Activated CD4-positive, CD25-positive, alpha-beta regulatory T cell (primary cell): ENCODE measurements around the gene SLC25A13.
"Not testable (repeated sequence)": the region's sequence is repeated elsewhere in the genome, so short reads cannot be mapped to it uniquely, and the experiment has no call there.

Source experiments
- DNase-seq, 4 experiments: peaks; one replicate each; lab custom pipeline; 2025; lab: John Stamatoyannopoulos, UW

The SLC25A13 gene

DNA sequence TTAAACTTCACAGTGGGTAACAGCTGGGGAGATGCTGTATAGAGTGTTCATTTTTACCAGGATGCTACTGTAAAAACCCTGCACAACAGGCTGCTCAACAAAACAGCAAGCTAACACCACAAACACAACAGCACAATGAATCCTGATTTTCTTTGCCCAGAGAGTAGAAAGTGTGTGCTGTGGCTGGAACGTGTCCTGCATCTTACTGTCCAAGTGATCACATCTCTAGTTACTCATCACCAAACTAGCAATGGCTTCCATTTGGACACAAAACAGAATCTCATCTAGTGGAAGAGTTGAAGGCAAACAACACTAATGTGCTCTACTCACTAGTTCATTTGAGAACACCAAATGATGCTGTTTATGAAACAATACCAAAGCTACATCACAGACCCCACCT is 121.2 kb downstream of the SLC25A13 start:
- no peak for DNase-seq

- no peak for DNase-seq
These were observed 122.5 kb downstream of the SLC25A13 start for GRCh38 chr7:96199421-96199820.

DNA sequence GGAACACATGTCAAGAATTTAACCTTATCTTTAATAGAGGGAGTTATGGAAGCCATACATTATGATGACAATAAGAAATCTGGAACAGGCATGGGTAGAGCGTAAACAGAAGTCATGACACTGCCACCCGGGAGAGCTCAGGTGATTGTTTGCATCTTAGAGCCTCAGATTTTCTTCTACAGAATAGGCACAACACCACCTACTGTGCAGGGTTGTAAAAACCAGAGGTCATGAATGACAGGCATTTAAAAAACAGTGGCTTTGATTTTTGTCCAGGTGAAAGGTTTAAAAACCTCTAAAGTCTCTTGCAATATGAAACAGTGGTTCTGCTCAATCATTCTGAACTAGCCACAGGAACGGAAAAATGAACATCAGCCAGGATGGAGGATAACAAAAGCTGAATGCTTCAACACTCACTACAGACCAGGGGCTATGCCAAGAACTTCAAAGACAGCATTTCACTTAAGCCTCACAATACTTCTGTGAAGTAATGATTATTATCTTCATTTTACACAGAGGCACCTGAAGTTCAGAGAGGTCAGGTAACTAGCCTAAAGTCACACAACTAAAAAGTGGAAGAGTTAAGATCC is 123.8 kb downstream of the SLC25A13 start:
- no peak for DNase-seq

DNA sequence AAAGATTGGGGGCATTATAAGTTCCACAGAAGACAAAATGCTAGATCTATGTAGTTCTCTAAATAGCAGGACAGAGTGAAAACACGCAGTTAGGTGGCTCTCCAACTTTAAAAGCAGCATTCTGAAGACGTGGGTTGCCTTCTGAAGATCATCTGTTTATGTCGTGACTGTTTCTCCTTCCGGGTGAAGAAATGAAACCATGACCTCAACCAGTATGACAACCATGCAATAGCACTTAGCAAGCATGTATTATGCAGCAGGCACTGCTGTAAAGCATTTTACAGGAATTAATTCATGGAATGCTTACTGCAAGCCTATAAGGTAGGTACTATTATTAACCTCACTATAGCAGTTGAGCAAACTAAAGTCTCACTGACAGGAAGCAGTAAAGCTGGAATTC is 125.2 kb downstream of the SLC25A13 start:
- DNase-seq, result no peak

DNA sequence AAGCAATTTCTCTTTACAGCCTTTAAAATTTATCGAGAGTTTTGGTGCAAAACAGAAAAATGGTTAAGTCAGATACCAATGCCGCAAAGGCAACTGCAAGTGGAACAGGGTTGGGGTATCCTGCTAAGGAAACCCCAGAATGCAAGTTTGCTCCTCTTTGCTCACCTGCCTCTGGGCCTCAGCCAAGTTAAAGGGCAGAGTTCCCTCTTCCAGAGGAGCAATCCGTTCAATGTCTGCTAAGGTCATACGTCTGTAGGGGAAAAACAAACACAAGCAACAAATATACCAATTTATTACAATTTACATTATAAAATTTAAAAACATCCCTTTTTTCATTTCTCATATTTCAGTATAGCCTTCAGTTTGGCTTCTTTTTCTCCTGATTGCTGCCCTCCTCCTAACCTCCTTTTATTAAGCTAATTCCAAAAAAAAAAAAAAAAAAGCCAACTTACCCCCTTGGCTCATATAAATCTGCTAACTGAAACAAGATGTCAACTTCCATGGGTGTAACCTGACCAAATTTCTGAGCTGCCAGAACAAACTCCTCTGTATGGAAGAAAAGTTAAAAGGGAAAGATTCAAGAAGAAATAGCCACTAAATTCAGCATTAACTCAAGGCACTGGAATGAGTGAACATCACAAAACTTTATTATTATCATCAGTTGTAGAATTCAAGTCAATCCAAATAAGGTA is 132.6 kb downstream of the SLC25A13 start:
- no peak for DNase-seq

DNA sequence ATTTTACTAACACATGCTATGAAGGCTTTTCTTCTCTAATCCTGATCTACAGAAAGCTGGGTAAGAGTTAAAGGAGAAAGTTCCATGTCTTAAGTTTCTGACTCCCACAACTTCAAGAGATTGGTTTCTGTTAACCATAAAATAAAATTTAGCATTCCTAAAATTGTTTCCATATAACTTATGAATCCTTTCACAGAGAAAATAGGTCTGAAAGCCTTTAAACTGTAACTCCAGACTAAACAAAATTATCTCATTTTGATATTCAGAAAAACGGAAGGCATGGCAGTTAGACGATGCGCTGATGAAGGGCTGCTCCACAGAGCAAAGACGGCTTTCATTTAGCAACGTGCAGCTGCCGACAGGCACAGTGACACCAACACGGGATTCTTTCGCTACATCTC is 133.3 kb downstream of the SLC25A13 start:
- DNase-seq, result no peak

DNA sequence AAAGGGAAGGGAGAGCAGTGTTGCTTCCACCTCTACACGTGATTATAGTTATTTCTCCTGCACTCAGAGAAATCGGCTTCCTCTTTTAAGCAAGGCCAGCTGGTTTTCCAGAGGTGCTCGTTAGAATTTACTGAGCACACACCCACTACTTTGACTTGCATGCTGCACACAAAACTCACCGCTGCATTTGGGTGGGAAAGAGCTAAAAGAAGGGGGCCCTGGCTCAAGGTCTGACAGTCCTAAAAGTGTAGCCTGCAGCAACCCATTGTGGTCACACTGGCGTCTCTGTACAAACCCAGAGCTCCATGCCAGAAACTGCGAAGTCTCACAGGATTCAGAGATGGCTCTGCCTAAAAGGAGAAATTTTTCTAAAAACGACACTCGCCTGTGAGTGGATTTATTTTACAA is 133.7 kb downstream of the SLC25A13 start:
- no peak for DNase-seq

DNA sequence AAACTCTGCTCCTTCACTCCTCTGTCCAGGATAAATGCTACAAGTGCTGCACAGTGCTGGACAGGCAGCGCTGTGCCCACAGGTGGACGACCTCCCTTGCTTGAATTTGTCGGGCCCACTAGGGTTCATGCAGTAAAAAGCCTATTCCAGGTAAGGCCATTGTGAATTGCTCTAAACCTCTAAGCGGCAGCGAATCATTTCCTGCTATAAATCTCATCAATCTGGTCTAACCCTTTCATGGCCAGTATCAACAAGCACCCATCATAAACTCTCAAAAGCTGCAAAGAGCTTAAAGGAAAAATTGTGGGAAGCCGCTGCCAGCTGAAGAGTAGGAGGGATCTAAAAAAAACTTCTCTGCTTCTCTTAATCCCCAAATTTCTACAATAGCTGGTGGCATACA is 134.2 kb downstream of the SLC25A13 start:
- no peak for DNase-seq

DNA sequence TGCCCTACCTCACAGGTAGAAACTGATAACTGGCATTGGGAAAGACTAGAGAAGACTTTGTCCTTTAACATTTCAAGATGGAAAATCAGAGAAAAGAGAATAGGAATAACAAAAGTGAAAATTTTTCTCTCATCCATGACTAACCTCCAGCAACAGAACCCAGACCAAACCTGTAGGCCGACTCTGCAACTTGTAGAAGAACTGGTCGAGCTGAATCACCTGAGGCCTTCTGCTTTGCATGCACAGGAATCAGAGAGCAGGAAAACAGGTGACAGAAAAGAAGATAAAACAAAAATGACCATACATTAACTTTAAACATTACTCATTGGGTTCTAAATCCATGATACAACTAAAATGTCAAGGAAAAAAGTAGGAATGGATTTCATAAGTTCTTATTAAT is 137.1 kb downstream of the SLC25A13 start:
- DNase-seq, result no peak

DNA sequence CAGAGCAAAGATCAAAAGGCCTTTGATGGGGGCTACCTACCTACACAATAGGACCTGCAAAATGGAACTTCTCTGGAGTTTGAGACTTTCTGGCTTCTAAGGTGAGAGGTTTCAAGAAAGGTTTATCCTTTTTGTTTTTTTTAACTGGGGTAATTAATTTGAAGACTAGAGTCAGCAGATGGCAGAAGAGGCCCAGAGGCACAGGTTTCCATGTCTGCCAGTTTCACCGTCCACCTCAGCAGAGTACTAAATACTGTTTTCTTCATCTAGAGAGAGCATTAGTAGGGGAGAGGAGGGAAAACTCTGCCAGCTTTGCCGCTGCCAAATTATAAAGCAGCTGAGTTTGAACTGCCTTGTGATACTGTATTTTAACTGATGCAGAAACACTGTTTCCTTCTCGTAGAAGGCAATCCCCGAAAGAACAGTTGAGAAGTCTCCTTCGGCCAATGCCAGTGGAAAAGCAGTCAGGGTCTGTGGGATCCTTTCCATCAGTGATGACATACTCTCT is 138.7 kb downstream of the SLC25A13 start:
- DNase-seq, result no peak

DNA sequence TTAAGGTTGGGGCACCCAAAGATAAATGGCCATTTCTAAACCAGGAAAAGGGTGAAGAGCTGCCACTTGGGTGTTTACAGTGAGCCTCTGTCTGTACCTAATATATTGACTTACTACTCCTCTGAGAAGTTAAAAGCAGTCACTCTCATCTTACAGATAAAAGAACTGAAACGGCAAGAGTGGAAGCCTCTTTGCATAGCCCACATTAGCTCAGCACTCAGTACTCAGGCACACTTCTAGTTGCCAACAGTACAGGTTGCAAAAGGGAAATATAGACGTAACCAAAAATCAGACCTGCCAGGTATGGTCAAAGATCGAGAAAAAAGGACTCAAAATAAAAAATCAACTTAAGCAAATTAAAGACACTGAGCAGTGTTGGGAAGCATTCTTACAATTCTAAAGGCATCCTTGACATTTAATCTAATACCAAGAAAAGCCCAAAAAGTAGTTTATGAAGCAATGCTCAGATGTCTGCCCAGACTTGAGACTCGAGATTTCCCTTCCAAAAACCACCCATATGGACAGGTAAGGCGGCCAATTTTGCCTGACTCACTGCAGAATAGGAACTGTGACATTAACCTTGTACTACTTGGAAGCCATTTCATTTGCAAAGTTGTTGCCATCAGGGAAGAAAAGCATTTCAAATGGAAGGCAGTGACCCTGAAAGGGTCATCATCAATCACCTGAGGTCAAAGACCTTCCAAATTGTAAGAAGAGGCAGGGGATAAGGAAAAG is 139.3 kb downstream of the SLC25A13 start:
- DNase-seq, result no peak

GRCh38 chr7:96181174-96181573 is 140.7 kb downstream of the SLC25A13 start:
- DNase-seq, result no peak

DNA sequence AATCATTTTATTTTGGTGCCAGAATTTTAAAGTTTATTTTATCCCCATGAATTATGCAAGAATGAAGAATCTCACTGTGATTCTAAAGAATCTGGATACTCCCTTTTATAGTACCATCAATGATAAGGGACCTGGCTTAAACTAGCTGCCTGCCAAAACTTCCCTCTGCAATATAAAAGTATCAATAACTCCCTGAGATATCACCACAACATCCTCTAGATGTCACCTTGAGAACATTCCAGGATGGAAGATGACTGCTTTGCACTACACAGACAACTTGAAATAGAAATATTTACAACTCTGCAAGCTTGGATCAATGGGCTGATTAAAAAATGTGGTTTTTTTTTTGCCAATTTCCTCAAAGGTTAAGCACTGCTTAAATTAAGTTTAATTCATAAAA is 142.1 kb downstream of the SLC25A13 start:
- no peak for DNase-seq

DNA sequence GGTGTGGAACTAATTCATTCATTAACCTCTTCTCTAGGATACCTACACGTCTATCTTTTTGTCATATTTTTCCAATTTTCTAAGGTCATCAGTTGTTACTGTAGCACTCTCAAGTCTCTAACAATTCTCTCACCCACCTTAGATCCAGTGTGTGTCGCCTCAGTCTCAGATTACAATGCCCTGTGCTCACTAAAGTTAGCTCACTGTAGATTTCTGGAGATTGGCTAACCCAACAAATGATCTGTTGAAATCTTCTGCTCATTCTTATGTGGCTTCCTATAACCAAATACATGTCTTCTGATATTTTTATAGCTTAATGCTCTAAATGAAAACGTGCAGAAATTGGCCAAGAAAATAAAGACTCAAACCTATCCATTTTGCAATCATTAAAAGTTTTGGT is 142.6 kb downstream of the SLC25A13 start:
- no peak for DNase-seq

- DNase-seq, result no peak
These were observed 143.3 kb downstream of the SLC25A13 start for GRCh38 chr7:96178581-96178980.

GRCh38 chr7:96177353-96177752 is 144.5 kb downstream of the SLC25A13 start:
- no peak for DNase-seq

DNA sequence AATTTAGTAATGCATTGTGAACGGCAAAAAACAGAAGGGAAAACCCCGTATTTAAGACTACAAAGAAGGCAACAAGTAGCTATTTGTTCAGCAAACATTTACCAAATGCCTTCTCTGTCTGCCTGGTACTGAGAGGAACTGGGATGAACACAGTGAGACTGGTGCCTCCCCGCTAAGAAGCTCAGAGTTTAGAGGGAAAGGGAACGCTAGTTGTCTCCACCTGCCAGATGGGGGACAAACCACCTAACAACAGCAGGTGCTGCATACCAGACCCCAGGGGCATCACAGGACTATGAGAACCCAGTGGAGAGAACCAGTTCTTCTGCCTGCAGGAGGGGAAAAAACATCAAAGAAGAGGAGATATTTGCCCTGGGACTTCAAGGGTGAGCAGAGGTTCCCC is 147.1 kb downstream of the SLC25A13 start:
- DNase-seq, result no peak

DNA sequence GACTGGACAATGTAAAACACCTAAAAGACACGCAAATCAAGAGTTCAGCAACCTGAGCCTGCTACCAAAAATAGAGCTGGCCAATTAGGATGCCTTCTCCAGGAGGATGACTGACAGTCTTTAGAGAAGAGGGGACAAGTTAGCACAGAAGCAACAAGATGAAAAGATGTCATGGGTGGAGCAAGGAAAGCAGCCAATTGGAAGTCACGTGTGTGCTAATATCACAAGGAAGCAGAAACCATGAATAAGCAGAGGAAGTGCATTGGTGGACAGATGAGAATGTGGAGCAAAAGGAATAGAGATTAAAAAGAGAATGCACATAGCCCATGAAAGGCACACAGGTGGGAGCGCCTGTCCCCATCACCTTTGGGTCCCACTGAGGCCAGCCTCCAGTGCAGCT is 148.1 kb downstream of the SLC25A13 start:
- DNase-seq, result no peak

- DNase-seq, result no peak
These were observed 152.5 kb downstream of the SLC25A13 start for GRCh38 chr7:96169439-96169838.

- DNase-seq, result no peak
These were observed 154.5 kb downstream of the SLC25A13 start for GRCh38 chr7:96167424-96167823.

DNA sequence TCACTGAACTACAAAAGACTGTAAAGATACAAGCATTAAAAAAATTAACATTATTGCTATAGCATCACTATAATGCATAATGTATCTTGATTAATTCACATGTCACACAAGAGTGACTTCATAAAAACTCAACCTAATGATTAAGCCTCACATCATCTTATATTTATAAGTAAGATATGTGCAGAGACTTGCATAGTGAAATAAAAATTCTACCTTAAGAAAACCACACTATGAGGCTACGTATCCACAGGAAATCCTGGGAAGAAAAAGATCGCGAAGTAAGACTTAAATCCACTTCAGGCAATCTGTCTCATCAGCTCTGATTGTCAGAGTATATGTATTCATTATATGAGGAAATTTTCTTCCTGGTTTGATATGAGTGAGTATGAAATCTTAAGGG is 160.0 kb downstream of the SLC25A13 start:
- no peak for DNase-seq

- DNase-seq, result no peak
These were observed 164.0 kb downstream of the SLC25A13 start for GRCh38 chr7:96157856-96158255.

- not testable (repeated sequence) for DNase-seq
These were observed 167.4 kb downstream of the SLC25A13 start for GRCh38 chr7:96154506-96154905.
